Measurements from ENCODE around the gene DPYSL4.

The DPYSL4 gene

DNA sequence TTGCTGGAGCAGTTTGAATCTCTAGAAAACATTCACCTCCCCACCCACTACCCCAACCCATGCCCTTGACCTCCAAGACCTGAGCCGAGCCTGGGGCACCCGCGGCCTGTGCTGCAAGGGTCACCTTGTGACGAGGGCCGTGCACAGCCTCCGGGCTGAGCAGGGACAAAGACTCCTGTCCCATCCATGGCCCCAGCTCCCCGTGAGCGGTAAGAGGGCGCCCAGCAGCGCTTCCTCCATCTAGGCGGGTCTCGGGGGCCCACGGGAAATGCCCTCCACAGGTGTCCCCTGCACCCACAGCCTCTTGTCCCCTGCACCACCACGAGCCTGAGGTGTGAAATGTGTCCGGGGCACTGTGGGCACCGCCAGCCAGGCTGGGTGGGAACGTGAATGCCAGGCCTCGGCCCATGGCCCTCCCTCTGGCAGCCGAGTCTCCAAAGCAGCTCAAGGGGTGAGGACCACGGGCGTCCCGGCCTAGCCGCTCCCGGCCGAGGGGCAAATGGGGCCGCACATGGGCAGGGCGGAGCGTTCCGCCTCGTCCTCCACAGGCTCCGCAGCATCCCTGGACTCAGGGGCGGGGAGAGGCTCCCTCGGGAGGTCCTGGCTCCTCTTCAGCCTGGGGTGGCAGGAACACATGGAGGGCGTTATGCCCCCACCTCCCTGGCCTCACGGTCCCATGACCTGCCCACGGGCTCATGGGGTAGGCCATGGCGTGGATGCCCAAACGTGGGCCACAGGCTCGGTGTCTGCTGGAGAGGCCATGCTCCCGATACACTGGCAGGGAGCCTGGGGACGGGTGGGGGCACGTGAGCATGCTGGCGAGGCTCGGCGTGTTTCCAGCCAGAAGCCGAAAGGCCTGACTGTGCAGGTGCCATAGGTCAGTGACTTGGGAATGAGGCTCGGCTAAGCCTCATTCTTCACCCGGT is 21.1 kb downstream of the DPYSL4 start:
- no peak for DNase-seq (ENCODE audit: low read depth)
- TF ChIP-seq, protein P1, sequence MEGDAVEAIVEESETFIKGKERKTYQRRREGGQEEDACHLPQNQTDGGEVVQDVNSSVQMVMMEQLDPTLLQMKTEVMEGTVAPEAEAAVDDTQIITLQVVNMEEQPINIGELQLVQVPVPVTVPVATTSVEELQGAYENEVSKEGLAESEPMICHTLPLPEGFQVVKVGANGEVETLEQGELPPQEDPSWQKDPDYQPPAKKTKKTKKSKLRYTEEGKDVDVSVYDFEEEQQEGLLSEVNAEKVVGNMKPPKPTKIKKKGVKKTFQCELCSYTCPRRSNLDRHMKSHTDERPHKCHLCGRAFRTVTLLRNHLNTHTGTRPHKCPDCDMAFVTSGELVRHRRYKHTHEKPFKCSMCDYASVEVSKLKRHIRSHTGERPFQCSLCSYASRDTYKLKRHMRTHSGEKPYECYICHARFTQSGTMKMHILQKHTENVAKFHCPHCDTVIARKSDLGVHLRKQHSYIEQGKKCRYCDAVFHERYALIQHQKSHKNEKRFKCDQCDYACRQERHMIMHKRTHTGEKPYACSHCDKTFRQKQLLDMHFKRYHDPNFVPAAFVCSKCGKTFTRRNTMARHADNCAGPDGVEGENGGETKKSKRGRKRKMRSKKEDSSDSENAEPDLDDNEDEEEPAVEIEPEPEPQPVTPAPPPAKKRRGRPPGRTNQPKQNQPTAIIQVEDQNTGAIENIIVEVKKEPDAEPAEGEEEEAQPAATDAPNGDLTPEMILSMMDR (IDR thresholded peaks at IDR 0.05; ENCODE audit: insufficient read depth, low read depth, low read length, missing control alignments) = no peak
- no peak overlapping the region for H3K4me3 ChIP-seq (ENCODE audit: low read length)

DNA sequence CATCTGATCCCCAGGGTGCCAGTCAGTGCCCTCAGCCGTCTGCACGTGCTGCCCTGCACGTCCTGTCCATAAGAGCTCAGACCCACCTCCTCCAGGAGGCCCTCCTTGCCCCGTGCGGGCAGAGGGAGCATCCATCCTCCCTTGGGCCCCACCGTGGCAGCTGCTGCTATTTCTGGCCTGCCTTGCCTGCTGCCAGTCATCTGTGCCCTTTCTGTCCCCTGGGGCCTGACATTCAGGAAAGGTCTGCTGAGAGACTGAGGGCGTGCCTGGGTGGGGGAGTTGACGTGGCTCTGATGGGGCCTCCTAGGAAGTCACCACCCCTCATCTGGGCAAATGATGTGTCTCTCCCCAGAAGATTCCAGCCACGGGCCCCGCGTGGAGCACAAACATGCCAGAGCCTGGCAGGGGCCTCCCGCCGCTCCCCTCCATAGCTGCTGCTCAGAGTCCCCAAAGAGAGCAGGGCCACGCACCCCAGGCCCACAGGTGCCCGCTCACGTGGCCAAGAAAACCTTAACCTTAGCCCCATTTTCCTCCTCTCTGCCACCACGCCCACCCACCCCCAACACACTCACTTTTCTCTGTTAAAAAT is 21.8 kb downstream of the DPYSL4 start:
- TF ChIP-seq, protein P1 (IDR thresholded peaks at IDR 0.05; ENCODE audit: insufficient read depth, low read depth, low read length, missing control alignments) = no peak
- DNase-seq (ENCODE audit: low read depth) = no peak

DNA sequence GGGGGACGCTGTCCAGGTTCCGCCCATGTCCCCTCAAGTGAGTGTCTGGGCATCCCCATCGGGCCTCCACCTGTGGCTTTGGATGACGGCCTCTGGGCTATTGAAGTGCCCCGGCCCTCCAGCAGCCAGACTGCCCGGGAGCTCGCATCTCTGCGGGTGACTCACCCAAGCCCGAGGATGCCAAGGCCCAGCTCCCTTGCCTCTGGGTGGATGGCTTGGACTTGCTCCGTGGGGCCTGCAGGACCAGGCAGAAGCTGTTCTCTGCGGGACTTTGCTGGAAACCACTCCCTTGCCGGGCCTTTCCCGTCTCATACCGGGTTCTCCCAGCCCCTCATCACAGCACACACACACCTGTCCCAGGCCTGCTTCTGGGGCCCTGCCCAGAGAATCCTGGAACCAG is 22.4 kb downstream of the DPYSL4 start:
- no peak overlapping the region for H3K4me3 ChIP-seq (ENCODE audit: low read length)
- TF ChIP-seq, protein P1 (IDR thresholded peaks at IDR 0.05; ENCODE audit: insufficient read depth, low read depth, low read length, missing control alignments) = no peak
- no peak for DNase-seq (ENCODE audit: low read depth)

More for the DNA sequence above, 21.8 kb downstream of the DPYSL4 start:
- H3K4me3 ChIP-seq (ENCODE audit: low read length) = no peak overlapping the region

DNA sequence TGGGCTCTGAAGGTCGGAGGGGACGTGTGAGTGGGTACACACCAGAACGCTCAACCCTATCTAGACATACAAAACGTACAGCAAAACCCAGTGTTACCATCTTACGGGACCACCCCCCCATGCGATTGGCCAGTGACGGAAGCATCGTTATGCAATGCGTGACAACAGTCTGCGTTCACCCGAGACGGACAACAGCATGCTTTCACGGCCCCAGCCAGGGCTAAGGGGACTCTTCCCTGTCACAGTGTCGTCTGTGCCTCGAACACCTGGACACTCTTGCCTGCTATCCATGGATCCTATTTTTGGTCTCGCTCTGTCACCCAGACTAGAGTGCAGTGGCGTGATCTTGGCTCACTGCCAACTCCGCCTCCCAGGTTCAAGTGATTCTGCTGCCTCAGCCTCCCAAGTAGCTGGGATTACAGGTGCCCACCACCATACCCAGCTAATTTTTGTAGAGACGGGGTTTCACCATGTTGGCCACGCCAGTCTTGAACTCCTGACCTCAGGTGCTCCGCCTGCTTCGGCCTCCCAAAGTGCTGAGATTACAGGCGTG is 23.3 kb downstream of the DPYSL4 start:
- DNase-seq (ENCODE audit: low read depth) = no peak
- H3K4me3 ChIP-seq (ENCODE audit: low read length) = no peak overlapping the region
- TF ChIP-seq, protein P1 (IDR thresholded peaks at IDR 0.05; ENCODE audit: insufficient read depth, low read depth, low read length, missing control alignments) = no peak

DNA sequence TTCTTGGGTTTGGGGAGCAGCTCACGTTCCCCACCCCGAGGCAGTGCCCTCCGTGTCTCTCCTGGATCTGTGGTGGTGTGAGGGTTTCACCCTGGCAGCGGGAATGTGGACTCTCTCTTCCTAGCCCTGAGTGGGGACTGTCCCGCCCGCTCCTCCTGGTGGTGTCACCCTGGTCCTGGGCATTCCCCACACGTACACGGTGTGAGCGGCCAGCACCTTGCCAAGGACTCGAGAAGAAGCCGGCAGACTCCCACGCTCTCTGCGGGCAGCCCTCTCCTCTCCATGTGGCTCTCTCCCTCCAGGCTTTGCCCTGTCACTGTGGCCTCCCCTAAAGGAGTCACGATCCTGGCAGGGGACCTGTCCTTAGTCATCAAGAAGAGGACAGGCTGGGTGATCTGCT is 24.0 kb downstream of the DPYSL4 start:
- no peak overlapping the region for H3K4me3 ChIP-seq (ENCODE audit: low read length)
- DNase-seq (ENCODE audit: low read depth) = no peak
- TF ChIP-seq, protein P1 (IDR thresholded peaks at IDR 0.05; ENCODE audit: insufficient read depth, low read depth, low read length, missing control alignments) = no peak

DNA sequence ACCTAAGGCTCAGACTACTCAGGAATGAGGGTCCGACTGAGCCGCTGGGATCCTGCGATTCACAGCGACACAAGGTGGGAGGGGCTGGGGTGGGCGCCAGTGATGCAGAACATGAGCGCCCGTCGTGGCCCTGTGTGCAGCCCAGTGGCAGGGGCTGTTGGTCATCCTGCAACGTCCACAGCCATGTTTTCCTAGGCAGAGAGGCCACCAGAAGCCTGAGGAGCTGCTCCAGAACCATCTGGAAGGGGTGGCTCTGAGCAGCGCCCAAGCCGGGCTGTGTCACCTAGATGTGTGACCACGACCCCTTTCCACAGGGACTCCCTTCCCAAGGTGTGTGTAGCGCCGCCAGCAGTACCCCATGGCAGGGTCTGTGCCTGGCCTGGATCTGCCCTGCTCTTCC is 24.5 kb downstream of the DPYSL4 start:
- DNase-seq (ENCODE audit: low read depth) = no peak
- H3K4me3 ChIP-seq (ENCODE audit: low read length) = no peak overlapping the region
- TF ChIP-seq, protein P1 (IDR thresholded peaks at IDR 0.05; ENCODE audit: insufficient read depth, low read depth, low read length, missing control alignments) = no peak
